Gastroesophageal sphincter (tissue), 3 donors: Measurements from ENCODE around the gene ZNF765.

Experiments
- CTCF ChIP-seq, 4 experiments: fragments of 200-600 bp in 2 of 4; fragments of 450-650 bp in 2 of 4; sonication (generic) in 1 of 4; IDR thresholded peaks; one replicate each; pipeline ENCODE4 v1.5.1; 2017 to 2019; ENCODE audit warnings: antibody characterized with exemption in 4 of 4, mild to moderate bottlenecking in 2 of 4, moderate library complexity in 2 of 4
- EP300 ChIP-seq: sonication (generic); formaldehyde crosslinking; IDR thresholded peaks from one replicate; pipeline ENCODE4 v1.6.1; 2017; ENCODE audit warnings: antibody characterized with exemption, mild to moderate bottlenecking
- POLR2A ChIP-seq, 2 donors: fragments of 450-650 bp; IDR thresholded peaks; one replicate each; pipeline ENCODE4 v1.6.1; 2017; ENCODE audit warnings: antibody characterized with exemption in 2 of 2, mild to moderate bottlenecking in 2 of 2, moderate library complexity in 1 of 2
- POLR2AphosphoS5 ChIP-seq: sonication (generic); formaldehyde crosslinking; IDR thresholded peaks from one replicate; pipeline ENCODE4 v1.6.1; 2017; ENCODE audit warnings: antibody characterized with exemption

DNA sequence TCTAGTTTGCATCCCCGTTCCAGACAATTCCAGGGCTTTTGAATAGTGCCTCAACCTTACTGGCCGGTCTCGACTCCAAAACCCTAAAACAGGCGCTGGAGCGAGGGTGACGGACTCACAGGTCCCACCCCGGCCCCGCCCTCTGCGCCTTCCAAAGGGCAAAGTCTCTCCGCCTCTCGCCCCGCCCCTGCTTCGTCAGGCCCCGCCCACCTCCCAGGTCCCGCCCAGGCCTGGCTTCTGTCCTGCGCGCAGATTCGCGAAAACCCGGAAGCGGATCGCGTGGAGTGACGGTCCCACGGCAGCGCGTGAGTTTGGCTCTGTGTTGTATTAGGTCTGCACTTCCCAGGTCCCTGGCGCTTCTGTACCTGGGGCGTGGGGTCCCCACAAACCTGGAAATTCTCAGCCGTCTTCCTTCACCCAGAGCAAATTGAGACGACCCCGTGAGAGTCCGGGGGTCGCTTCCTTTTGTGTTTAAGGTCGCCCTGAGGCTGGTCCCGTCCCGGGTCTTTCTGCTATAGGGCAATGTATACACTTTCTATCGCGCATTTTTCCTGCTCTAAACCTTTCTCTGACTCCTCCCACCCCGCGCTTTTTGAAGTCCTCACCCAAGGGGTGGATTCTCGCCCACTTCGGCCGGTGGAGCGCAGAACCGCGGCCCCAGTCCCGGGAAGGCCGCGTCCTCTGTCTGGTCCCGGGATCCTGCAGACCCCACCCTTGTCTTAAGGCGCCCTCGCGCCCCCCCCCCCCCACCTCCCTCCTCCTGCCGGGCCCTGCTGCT, 72.7 kb downstream of the ZNF765 start, which contains the start of gene ZNF813:
- no peak for TF ChIP-seq CTCF (IDR thresholded peaks at IDR 0.05)
- TF ChIP-seq EP300, result no peak
- no peak for TF ChIP-seq POLR2A (IDR thresholded peaks at IDR 0.05)
- TF ChIP-seq POLR2AphosphoS5, result peak; percentile 78
